NCI-H748 (cell line): ENCODE measurements around the gene PCGF3.
"Not testable (repeated sequence)": the region's sequence is repeated elsewhere in the genome, so short reads cannot be mapped to it uniquely, and the experiment has no call there.

Experiments used
- DNase-seq: peaks from one replicate; lab custom pipeline; 2025; ENCODE audit not compliant: unreplicated experiment; lab: John Stamatoyannopoulos, UW

PCGF3 gene

DNA sequence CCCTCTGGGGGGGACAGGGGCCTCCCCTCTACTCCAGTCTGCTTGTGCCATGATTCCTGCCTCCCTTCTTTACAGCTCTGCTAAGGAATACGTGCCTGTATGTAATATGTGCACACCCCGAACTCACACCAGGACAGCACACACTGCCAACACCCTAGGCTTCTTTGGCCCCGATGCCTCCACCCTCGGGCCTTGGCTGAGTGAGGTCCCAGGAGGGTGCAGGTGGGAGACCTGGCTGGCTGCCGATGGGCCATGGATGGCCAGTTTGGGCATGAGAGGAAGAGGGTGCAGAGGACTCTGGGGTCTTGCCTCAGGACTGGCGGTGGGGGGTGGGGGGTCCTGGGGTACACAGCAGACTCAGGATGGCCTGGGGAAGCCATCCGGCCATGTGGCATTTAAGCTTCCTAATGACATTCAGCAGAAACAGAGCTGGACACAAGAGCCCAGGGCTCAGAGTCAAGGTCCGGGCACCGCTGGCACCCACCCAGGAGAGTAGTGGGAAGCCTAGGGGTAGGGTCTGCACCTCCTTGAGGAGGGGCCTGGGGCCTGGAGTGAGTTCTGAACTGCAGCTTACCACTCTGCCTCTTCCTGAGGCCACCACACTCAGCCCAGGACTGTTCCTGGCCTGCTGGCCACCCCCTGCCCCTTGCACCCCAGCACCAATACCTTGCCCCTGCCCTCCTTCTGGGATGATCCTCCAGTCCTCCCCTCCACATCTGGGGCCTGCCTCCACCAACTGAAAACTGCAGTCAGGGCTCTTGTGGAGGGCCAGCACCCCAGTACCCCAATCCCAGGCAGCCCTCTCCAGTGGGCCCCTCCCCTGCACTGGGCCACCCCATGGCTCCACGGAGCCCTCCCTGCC, 2.1 kb upstream of the PCGF3 start:
- DNase-seq: no peak

DNA sequence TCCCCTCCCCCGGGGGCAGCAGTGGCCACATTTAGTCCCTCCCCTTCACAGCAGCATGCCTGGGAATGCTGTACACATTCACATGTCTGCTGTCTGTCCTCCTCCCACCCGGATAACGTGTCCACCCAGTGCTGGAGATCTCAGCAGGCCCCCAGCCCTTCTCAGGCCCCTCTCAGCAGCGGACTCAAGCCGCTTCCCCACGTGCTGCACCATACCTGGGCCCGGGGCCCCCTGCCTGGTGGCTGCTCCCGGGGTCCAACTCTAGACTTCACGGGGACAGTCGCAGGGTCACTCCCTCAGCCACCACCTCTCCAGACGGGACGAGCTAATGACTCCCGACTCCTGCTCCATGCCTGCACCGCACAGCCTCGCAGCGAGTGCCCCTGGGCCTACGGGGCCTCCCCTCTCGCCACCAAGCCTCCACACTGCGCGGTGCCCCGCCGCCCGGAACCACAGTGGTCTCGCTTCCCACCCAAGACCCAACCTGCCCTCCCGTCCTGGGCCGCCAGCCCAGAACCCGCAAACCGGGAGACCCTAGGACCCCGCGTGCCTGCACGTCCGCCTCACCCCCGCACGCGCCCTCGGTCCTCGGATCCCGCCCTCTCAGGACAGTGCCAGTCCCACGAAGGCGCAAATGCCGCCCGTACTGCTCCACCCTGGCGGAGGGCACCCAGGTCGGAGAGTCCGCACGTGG, 1.3 kb upstream of the PCGF3 start:
- no peak for DNase-seq

- DNase-seq: no peak
Observed at GRCh38 chr4:704971-705277, 708 bp upstream of the PCGF3 start.

DNA sequence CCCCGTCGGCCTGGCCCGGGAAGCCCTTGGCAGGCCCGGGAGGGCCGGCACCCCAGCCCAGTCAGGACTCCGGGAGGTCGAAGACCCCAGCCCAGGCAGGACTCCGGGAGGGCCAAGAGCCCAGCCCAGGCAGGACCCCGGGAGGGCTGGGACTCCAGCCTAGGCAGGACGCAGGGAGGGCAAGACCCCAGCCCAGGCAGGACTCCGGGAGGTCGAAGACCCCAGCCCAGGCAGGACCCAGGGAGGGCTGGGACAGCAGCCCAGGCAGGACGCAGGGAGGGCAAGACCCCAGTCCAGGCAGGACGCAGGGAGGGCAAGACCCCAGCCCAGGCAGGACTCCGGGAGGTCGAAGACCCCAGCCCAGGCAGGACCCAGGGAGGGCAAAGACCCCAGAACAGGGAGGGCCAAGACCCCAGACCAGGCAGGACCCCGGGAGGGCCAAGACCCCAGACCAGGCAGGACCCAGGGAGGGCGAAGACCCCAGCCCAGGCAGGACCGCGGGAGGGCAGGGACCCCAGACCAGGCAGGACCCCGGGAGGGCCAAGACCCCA, 526 bp downstream of the PCGF3 start:
- DNase-seq: not testable (repeated sequence)

DNA sequence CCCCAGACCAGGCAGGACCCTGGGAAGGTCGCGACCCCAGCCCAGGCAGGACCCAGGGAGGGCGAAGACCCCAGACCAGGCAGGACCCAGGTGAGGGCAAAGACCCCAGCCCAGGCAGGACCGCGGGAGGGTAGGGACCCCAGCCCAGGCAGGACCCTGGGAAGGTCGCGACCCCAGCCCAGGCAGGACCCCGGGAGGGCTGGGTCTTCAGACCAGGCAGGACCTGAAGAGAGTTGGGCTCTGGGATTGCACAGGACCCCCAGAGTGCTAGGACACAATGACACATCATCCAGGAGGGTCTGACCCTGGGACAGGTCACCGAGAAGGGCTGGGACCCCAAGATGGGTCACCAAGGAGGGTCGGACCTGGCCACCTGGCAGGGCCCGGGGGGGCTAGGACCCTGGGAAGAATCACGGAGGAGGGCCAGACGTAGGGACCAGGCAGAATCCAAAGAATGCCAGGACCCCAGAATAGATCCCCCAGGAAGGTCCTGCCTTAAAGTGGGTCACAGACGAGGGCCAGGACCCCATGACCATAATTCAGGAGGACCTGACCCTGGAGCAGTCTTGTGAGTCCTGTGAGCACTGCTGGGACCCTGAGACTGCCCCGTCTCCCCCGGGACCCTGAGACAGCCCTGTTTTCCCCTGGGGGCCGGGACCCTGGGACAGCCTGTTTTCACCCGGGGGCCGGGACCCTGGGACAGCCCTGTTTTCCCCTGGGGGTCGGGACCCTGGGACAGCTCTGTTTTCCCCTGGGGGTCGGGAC, 1.4 kb downstream of the PCGF3 start:
- no peak for DNase-seq

DNA sequence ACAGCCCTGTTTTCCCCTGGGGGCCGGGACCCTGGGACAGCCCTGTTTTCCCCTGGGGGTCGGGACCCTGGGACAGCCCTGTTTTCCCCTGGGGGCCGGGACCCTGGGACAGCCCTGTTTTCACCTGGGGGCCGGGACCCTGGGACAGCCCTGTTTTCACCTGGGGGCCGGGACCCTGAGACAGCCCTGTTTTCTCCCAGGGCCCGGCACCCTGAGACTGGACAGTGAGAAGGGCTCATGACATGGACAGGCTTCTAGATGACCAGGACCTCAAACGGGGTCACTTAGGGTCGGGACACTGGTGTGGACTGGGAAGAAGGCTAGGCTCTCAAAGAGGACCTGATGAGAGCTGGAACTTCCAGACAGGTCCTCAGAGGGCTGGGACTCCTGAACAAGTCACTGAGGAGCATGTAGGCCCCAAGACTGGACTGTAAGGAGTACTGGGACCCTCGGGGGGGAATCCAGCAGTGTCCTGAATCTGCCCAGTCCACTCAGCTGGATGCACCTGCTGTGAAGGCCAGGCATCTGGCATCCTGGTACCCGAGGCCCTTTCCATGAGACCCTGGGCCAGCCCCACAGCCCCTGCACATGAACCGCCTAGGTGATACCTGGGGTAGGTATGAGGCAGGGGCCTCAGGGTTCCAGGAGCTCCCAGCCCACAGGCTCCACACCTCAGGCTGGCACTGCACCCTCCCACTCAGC, 2.4 kb downstream of the PCGF3 start:
- no peak for DNase-seq

GRCh38 chr4:708631-708933, 3.0 kb downstream of the PCGF3 start:
- DNase-seq: no peak

DNA sequence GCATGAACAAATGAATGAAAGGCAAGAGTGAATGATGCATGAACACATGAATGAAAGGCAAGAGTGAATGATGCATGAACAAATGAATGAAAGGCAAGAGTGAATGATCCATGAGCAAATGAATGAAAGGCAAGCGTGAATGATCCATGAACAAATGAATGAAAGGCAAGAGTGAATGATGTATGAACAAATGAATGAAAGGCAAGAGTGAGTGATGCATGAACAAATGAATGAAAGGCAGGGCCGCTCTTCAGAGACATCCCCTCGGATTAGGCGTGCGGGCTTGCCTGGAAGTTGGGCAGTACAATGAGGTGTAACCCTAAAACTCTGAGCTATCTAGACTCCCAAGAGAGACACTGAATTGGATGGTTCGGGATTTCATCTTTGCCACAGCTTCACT, 3.7 kb downstream of the PCGF3 start:
- no peak for DNase-seq

DNA sequence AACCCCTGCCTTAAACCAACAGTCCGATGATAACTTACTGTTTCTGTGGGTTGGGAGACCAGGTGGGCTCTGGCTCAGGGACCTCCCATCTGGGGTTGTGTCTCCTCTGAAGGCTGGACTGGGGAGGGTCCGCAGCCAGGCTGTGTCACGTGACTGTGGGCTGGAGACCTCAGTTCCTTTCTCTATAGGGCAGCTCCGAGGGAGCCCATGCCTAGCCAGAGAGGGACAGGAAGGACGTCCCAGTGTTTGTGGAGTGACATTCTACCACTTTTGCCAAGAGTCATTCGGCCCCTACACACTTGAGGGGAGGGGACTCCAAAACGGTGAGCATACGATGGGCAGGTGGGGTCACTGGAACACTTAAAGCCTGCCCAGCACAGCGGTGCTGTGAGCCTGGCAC, 4.5 kb downstream of the PCGF3 start:
- DNase-seq: no peak

DNA sequence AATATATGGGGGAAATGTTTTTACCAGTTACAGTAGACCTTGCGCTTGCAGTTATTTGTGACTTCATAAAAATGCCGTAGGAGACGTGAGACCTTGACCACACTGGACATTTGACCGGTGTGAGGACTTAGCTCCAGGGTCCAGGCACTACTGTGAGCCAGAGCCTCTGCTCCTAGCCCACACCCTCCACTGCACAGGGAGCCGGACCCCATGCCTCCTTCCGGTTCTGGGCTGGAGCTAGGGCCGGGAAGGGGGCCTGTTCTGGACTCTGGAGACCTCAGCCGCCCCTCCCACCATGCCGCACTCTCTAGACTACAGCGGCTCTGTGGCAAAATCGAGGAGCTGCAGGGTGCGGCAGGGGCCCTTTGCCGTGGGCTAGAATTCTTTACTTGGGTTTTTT, 5.3 kb downstream of the PCGF3 start:
- no peak for DNase-seq

DNA sequence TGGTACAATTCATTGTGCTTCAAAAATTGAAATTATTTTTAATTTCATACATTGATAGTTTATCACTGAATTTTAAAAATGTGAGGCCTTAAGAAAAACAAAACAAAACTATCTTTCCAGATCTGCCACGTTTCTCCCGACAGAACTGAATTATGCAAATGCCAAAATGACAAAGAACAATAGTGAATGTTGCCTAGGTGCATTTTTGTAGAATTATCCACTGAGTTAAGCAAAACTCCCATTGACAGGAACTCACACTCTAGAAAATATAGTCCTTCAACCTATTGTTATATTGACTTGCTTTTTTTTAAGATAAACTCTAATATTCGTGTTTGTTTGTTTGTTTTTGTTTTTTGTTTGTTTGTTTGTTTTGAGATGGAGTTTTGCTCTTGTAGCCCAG, 6.5 kb downstream of the PCGF3 start:
- no peak for DNase-seq

- DNase-seq: no peak
Observed at GRCh38 chr4:712916-713632, 7.4 kb downstream of the PCGF3 start.

- no peak for DNase-seq
Observed at GRCh38 chr4:714087-714486, 8.5 kb downstream of the PCGF3 start.

GRCh38 chr4:717601-718320, 12.1 kb downstream of the PCGF3 start:
- DNase-seq: no peak

DNA sequence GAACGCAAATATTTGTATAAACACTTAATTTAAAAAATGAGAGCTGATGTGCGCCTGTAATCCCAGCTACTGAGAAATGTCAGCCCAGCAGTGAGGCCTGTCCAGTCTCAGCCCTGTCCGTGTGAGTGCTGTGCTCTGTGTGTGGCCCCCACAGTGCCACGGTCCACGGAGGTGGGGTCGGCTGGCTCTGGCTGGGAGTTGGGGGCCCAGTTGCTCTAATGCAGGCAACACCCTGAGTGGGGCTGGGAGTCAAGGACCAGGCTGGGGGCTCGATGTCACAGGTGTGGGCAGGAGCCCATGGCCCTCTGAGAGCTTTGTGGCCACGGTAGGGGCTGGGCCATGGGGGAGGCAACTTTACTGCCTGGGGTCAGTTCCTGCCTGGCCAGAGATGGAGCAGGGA, 12.8 kb downstream of the PCGF3 start:
- DNase-seq: no peak

- DNase-seq: no peak
Observed at GRCh38 chr4:720111-720860, 14.7 kb downstream of the PCGF3 start.

DNA sequence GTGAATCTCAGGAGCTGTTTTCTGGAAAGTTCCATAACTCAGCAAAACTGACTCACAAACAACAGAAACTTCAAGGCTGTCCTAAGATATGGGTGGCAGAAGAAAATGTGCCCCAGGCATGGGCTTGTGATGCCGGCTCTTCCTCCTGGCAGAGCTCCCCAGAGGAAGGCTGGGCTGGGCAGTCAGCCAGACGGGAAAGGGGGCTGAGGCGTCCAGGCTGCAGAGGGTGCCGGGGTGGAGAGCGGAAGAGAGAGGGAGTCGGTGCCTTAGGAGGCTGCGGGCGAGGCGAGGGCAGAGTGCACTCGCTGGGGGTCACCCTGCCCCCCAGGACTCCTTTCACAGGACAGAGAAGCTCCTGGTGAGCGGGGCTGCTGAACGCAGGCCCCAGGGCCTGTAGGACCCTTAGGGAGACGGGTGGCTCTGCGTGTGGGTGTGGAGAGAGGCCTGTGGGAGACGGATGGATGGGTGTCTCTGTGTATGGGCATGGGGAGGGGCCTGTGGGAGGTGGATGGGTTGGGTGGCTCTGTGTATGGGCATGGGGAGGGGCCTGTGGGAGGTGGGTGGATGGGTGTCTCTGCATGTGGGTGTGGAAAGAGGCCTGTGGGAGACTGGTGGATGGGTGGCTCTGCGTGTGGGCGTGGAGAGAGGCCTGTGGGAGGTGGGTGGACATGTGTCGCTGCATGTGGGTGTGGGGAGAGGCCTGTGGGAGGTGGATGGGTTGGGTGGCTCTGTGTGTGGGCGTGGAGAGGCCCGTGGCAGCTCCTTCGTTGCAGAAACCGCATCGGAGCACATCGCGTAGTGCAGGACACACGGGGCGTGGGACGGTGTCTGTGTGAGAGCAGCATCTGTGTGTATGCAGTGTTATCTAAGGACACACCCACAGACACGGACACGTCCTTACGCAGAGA, 15.9 kb downstream of the PCGF3 start:
- no peak for DNase-seq

DNA sequence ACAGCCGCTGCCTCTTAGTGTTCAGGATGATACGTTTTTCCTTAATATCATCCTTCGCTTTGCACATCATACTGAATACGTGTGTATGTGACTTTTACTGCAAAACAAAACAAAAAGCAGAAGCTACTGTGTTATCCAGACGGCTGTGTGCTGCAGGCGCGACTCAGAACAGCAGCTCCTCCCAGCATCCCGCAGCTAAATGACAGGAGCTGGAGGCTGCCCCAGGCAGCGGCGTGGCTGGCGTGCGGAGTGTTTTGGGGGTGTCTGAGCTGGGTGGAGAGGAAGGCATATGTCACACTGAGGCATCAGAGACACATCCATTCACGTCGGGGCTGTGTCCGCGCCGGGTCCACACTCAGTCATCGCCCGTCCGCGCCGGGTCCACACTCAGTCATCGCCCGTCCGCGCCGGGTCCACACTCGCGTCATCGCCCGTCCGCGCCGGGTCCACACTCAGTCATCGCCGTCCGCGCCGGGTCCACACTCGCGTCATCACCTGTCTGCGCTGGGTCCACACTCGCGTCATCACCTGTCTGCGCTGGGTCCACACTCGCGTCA, 16.6 kb downstream of the PCGF3 start:
- no peak for DNase-seq
